Heart left ventricle (tissue), 16 donors: ENCODE results near the gene P2RX1. TPM values are rescaled to one million over a fixed set of nuclear protein-coding genes. Genes with fewer than 3 reads are reported as not detected.

Experiments used
- ATAC-seq, 4 donors: fragments of 200-7000 bp; cut with Tn5 transposase; one replicate each; pipeline ENCODE4 v1.9.1; 2020 to 2022; ENCODE audit warnings: moderate library complexity in 4 of 4, mild to moderate bottlenecking in 3 of 4, moderate number of reproducible peaks in 1 of 4
- DNase-seq, 5 donors: peaks; one replicate each; pipeline ENCODE4 v3.0.0-alpha.2; 2020
- H3K27ac ChIP-seq, 12 donors: fragments of 200-600 bp; sonication (generic) in 4 of 12; one replicate each; pipeline versions ENCODE4 v1.5.0 to v1.8.0; 2016 to 2022; ENCODE audit warnings: mild to moderate bottlenecking in 2 of 12
- H3K27me3 ChIP-seq, 9 donors: fragments of 200-600 bp; sonication (generic) in 2 of 9; one replicate each; pipeline versions ENCODE4 v1.5.1 to v1.8.0; 2016 to 2022; ENCODE audit warnings: mild to moderate bottlenecking in 3 of 9
- H3K36me3 ChIP-seq, 9 donors: fragments of 200-600 bp; sonication (generic) in 2 of 9; one replicate each; pipeline versions ENCODE4 v1.5.0 to v1.8.0; 2018 to 2022; ENCODE audit warnings: mild to moderate bottlenecking in 2 of 9
- H3K4me1 ChIP-seq, 12 donors: fragments of 200-600 bp; sonication (generic) in 4 of 12; one replicate each; pipeline versions ENCODE4 v1.5.0 to v1.8.0; 2016 to 2022; ENCODE audit warnings: mild to moderate bottlenecking in 3 of 12
- H3K4me3 ChIP-seq, 12 donors: fragments of 200-600 bp; sonication (generic) in 4 of 12; one replicate each; pipeline versions ENCODE4 v1.5.0 to v1.8.0; 2017 to 2022; ENCODE audit warnings: mild to moderate bottlenecking in 9 of 12, moderate library complexity in 4 of 12
- H3K9me3 ChIP-seq, 12 donors: fragments of 200-600 bp; sonication (generic) in 4 of 12; one replicate each; pipeline versions ENCODE4 v1.5.0 to v1.8.0; 2016 to 2022; ENCODE audit warnings: mild to moderate bottlenecking in 1 of 12
- CTCF ChIP-seq, 12 donors: fragments of 200-600 bp; sonication (generic) in 4 of 12; IDR thresholded peaks; one replicate each; pipeline versions ENCODE4 v1.5.0 to v1.8.0; 2018 to 2022; ENCODE audit warnings: antibody characterized with exemption in 12 of 12, mild to moderate bottlenecking in 5 of 12
- POLR2A ChIP-seq, 2 donors: fragments of 450-650 bp; IDR thresholded peaks; one replicate each; pipeline ENCODE4 v1.6.1; 2017; ENCODE audit warnings: antibody characterized with exemption in 2 of 2, mild to moderate bottlenecking in 2 of 2, moderate library complexity in 2 of 2
- WGBS, 4 donors: extraction: QIAGEN DNeasy Blood & Tissue Kit in 2 of 4; methylation state at CpG; one replicate each; pipeline versions ENCODE4 v1.1.5 to v1.1.7; 2013 to 2018; 5-methylcytosine and 5-hydroxymethylcytosine counted together
- intact Hi-C, 10 donors: fragments of 100-400 bp; cut with DNase I; formaldehyde crosslinking; loops; one replicate each; pipeline versions ENCODE4 v1.11.1 to v1.14.2; 2022
- polyA plus RNA-seq, 2 donors: library from polyadenylated mRNA; stranded (reverse); fragments of 200-250 nt; gene quantifications; one replicate each; pipeline ENCODE4 v1.2.3, GENCODE V29; 2013
- total RNA-seq, 9 donors: library from RNA; depleted of rRNA in 2 of 9; stranded (reverse); fragments of >200 nt in 2 of 9; fragmentation: NEBNext Ultra II Directional in 3 of 9; extraction: Animal tissue kit (Norgen Biotek cat#: 25700) in 3 of 9; gene quantifications; one replicate each; pipeline versions ENCODE4 v1.1.0 to v1.2.4, GENCODE V29; 2016 to 2023
- donor health status: ischemic (EF 13 %, LVEDD 7.1; RV severe dilation, severe dysfunction).
- donor health status: healthy with polysubstance abuse.
- donor health status: DM: no; HTN: yes; CAD: no.
- donor health status: DM: no; HTN: no; CAD: no.
- donor health status: ischemic (EF 25% LVEDD 6.9; RV normal size, moderate dysfunction).
- donor health status: ischemic (EF 25% LVEDD 5.7; RV mildly dilated, moderate dysfunction).
- donor health status: healthy.
- donor health status: DM: yes; HTN: yes; CAD: no.
- donor health status: ischemic (EF 35%, LVEDD 5.7; RV mildly dilated, moderate dysfunction).
- donor health status: nonischemic (EF 11% LVEDD 7.7; RV severe dilation, severe dysfunction).
- donor health status: DM: yes; HTN: yes; CAD: no.
- donor health status: PGD.
- donor health status: ischemic (EF 29% LVEDD 5.4; RV normal size, mild dysfunction).
- donor health status: nonischemic (EF 23%, LVEDD 6.1; RV moderate dilation, normal function).

P2RX1 gene
- total and polyA plus RNA-seq, 11 donors = 0.19 to 5.5 (median 0.52) TPM

- TF ChIP-seq POLR2A (IDR thresholded peaks at IDR 0.05) = no peak
- no peak for TF ChIP-seq CTCF (IDR thresholded peaks at IDR 0.05)
- intact Hi-C loops = loop anchor here in 7 of 10 donors (2.0 to 10.0 kb wide), 3 partner anchors 46 to 112 kb away; partner anchors contain the start of gene CAMKK1 (in 1 of the 7)
- H3K27ac ChIP-seq = no peak overlapping the region
- H3K27me3 ChIP-seq = peaks cover 0 to 2% (median 0%) of the 10 kb centered on the region in 9 donors
- peaks cover 0 to 23% (median 13%) of the 10 kb centered on the region in 9 donors for H3K36me3 ChIP-seq
- no peaks in the 10 kb centered on the region for H3K9me3 ChIP-seq
- DNase-seq (no peak), ATAC-seq (no peak)
- peaks cover 0 to 30% (median 13%) of the 10 kb centered on the region in 12 donors for H3K4me1 ChIP-seq
- 94 to 96% (median 95%) methylated on average over 9 of the region's 9 CpGs for WGBS, 4 donors
- no peak overlapping the region for H3K4me3 ChIP-seq
Observed at GRCh38 chr17:3847165-3847670, 69.0 kb downstream of the P2RX1 start.

Other genes starting within 250 kb of the P2RX1 start
- 100 to 1,000 TPM; 122 to 291 (median 177) TPM for gene TAX1BP3, start 247.9 kb downstream of the P2RX1 start, total RNA-seq
- 100 to 1,000 TPM; 131 to 203 TPM for gene TAX1BP3, start 247.9 kb downstream of the P2RX1 start, polyA plus RNA-seq
- gene EMC6, start 247.7 kb downstream of the P2RX1 start, total RNA-seq = 10 to 100 TPM; 24.2 to 78.2 (median 51.9) TPM
- 100 to 1,000 TPM; 141 to 190 TPM for gene EMC6, start 247.7 kb downstream of the P2RX1 start, polyA plus RNA-seq
- gene P2RX5, start 220.3 kb downstream of the P2RX1 start, total RNA-seq = 10 to 100 TPM in 6 of 9 donors, 1 to 10 TPM in 3; 5.4 to 66.4 (median 14.3) TPM
- 100 to 1,000 TPM in 1 of 2 donors, 10 to 100 TPM in 1; 13.1 to 108 TPM for gene P2RX5, start 220.3 kb downstream of the P2RX1 start, polyA plus RNA-seq
- 1 to 10 TPM in 1 of 9 donors, under 1 TPM in 8; 0.15 to 2.1 (median 0.32) TPM for gene HASPIN, start 192.6 kb downstream of the P2RX1 start, total RNA-seq
- gene HASPIN, start 192.6 kb downstream of the P2RX1 start, polyA plus RNA-seq = 1 to 10 TPM in 1 of 2 donors, not detected in 1; 1.1 TPM
- 10 to 100 TPM in 8 of 9 donors, 1 to 10 TPM in 1; 7.1 to 17.1 (median 15.3) TPM for gene ITGAE, start 115.3 kb downstream of the P2RX1 start, total RNA-seq
- 10 to 100 TPM; 15.3 to 32.9 TPM for gene ITGAE, start 115.3 kb downstream of the P2RX1 start, polyA plus RNA-seq
- 10 to 100 TPM; 10.6 to 26.4 (median 21.6) TPM for gene NCBP3, start 70.2 kb downstream of the P2RX1 start, total RNA-seq
- gene NCBP3, start 70.2 kb downstream of the P2RX1 start, polyA plus RNA-seq = 10 to 100 TPM; 10.4 to 20.2 TPM
- gene CAMKK1, start 23.4 kb downstream of the P2RX1 start, total RNA-seq = 1 to 10 TPM; 2.0 to 6.8 (median 4.3) TPM
- gene CAMKK1, start 23.4 kb downstream of the P2RX1 start, polyA plus RNA-seq = 1 to 10 TPM; 2.0 to 4.2 TPM
- 10 to 100 TPM in 1 of 9 donors, 1 to 10 TPM in 8; 3.3 to 19.7 (median 7.0) TPM for gene ATP2A3, start 48.0 kb upstream of the P2RX1 start, total RNA-seq
- gene ATP2A3, start 48.0 kb upstream of the P2RX1 start, polyA plus RNA-seq = 10 to 100 TPM in 1 of 2 donors, 1 to 10 TPM in 1; 5.1 to 21.8 TPM
- 10 to 100 TPM; 27.4 to 47.6 (median 37.8) TPM for gene ZZEF1, start 226.6 kb upstream of the P2RX1 start, total RNA-seq
- 10 to 100 TPM; 15.7 to 19.2 TPM for gene ZZEF1, start 226.6 kb upstream of the P2RX1 start, polyA plus RNA-seq
- 10 to 100 TPM in 5 of 9 donors, 1 to 10 TPM in 4; 5.7 to 23.2 (median 11.0) TPM for gene CYB5D2, start 226.7 kb upstream of the P2RX1 start, total RNA-seq
- 10 to 100 TPM in 1 of 2 donors, 1 to 10 TPM in 1; 6.9 to 11.1 TPM for gene CYB5D2, start 226.7 kb upstream of the P2RX1 start, polyA plus RNA-seq